HG02938 (cell line): ENCODE results near the gene PRKAA1.

ENCODE experiments used
- ATAC-seq: cut with Tn5 transposase; IDR thresholded peaks from one replicate; pipeline ENCODE4 v1.9.1; 2021; ENCODE audit warnings: mild to moderate bottlenecking, moderate library complexity; ENCODE audit not compliant: unreplicated experiment

The PRKAA1 gene

GRCh38 chr5:40781843-40782409, 16.2 kb downstream of the PRKAA1 start:
- ATAC-seq, result no peak

GRCh38 chr5:40780858-40781257, 17.3 kb downstream of the PRKAA1 start:
- ATAC-seq, result no peak

- ATAC-seq, result no peak
Observed at GRCh38 chr5:40780199-40780598, 18.0 kb downstream of the PRKAA1 start.

- no peak for ATAC-seq
Observed at GRCh38 chr5:40779561-40779960, 18.6 kb downstream of the PRKAA1 start.

- no peak for ATAC-seq
Observed at GRCh38 chr5:40778133-40778532, 20.0 kb downstream of the PRKAA1 start.

GRCh38 chr5:40776658-40776977, 21.6 kb downstream of the PRKAA1 start:
- no peak for ATAC-seq

GRCh38 chr5:40775846-40776657, 22.1 kb downstream of the PRKAA1 start:
- ATAC-seq, result no peak

- no peak for ATAC-seq
Observed at GRCh38 chr5:40775085-40775845, 22.9 kb downstream of the PRKAA1 start.

GRCh38 chr5:40774623-40775022, 23.6 kb downstream of the PRKAA1 start:
- ATAC-seq, result no peak

- ATAC-seq, result no peak
Observed at GRCh38 chr5:40770764-40771163, 27.4 kb downstream of the PRKAA1 start.

GRCh38 chr5:40762705-40763104, 35.5 kb downstream of the PRKAA1 start:
- ATAC-seq, result no peak

- ATAC-seq, result no peak
Observed at GRCh38 chr5:40757400-40757799, 40.8 kb downstream of the PRKAA1 start.

GRCh38 chr5:40755407-40756365, 42.5 kb downstream of the PRKAA1 start, which contains the start of gene TTC33:
TSS of gene TTC33 (minus strand) at chr5:40755961. CDS start at chr5:40747018, 8,943 bp downstream.
- ATAC-seq, result peak; percentile 75

GRCh38 chr5:40755093-40755406, 43.1 kb downstream of the PRKAA1 start:
- ATAC-seq, result peak; percentile 77

- peak; percentile 28 for ATAC-seq
Observed at GRCh38 chr5:40754381-40755092, 43.6 kb downstream of the PRKAA1 start.

- no peak for ATAC-seq
Observed at GRCh38 chr5:40746703-40747102, 51.5 kb downstream of the PRKAA1 start.

GRCh38 chr5:40743771-40744170, 54.4 kb downstream of the PRKAA1 start:
- no peak for ATAC-seq

GRCh38 chr5:40738502-40738901, 59.7 kb downstream of the PRKAA1 start:
- no peak for ATAC-seq

- peak; percentile 69 for ATAC-seq
Observed at GRCh38 chr5:40736103-40736875, 61.9 kb downstream of the PRKAA1 start.
